Measurements from ENCODE around the gene SBF2. TPM values are rescaled to one million over a fixed set of nuclear protein-coding genes. Genes with fewer than 3 reads are reported as not detected.

SBF2 gene
- polyA plus RNA-seq, 1 donor from 2014 or later, result 53.4 TPM

- H3K27ac ChIP-seq (ENCODE audit: low read length), result no peak overlapping the region
- TF ChIP-seq MXI1 (conservative IDR thresholded peaks at IDR 0.05; ENCODE audit: poor library complexity, severe bottlenecking) (no peak), RAD21 (conservative IDR thresholded peaks at IDR 0.05) (no peak), SMC3 (conservative IDR thresholded peaks at IDR 0.05; ENCODE audit: poor library complexity) (no peak), EZH2 (IDR thresholded peaks at IDR 0.05; ENCODE audit: borderline replicate concordance, insufficient read depth, low read length, poor library complexity, severe bottlenecking) (no peak), EP300 (conservative IDR thresholded peaks at IDR 0.05; ENCODE audit: poor library complexity, severe bottlenecking) (no peak), TAF1 (IDR thresholded peaks at IDR 0.05; ENCODE audit: low read depth) (no peak), POLR2AphosphoS5 (IDR thresholded peaks at IDR 0.05) (no peak)
- TF ChIP-seq, protein P1, sequence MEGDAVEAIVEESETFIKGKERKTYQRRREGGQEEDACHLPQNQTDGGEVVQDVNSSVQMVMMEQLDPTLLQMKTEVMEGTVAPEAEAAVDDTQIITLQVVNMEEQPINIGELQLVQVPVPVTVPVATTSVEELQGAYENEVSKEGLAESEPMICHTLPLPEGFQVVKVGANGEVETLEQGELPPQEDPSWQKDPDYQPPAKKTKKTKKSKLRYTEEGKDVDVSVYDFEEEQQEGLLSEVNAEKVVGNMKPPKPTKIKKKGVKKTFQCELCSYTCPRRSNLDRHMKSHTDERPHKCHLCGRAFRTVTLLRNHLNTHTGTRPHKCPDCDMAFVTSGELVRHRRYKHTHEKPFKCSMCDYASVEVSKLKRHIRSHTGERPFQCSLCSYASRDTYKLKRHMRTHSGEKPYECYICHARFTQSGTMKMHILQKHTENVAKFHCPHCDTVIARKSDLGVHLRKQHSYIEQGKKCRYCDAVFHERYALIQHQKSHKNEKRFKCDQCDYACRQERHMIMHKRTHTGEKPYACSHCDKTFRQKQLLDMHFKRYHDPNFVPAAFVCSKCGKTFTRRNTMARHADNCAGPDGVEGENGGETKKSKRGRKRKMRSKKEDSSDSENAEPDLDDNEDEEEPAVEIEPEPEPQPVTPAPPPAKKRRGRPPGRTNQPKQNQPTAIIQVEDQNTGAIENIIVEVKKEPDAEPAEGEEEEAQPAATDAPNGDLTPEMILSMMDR (IDR thresholded peaks at IDR 0.05; ENCODE audit: poor library complexity, severe bottlenecking), result no peak
- TF ChIP-seq, protein P2, sequence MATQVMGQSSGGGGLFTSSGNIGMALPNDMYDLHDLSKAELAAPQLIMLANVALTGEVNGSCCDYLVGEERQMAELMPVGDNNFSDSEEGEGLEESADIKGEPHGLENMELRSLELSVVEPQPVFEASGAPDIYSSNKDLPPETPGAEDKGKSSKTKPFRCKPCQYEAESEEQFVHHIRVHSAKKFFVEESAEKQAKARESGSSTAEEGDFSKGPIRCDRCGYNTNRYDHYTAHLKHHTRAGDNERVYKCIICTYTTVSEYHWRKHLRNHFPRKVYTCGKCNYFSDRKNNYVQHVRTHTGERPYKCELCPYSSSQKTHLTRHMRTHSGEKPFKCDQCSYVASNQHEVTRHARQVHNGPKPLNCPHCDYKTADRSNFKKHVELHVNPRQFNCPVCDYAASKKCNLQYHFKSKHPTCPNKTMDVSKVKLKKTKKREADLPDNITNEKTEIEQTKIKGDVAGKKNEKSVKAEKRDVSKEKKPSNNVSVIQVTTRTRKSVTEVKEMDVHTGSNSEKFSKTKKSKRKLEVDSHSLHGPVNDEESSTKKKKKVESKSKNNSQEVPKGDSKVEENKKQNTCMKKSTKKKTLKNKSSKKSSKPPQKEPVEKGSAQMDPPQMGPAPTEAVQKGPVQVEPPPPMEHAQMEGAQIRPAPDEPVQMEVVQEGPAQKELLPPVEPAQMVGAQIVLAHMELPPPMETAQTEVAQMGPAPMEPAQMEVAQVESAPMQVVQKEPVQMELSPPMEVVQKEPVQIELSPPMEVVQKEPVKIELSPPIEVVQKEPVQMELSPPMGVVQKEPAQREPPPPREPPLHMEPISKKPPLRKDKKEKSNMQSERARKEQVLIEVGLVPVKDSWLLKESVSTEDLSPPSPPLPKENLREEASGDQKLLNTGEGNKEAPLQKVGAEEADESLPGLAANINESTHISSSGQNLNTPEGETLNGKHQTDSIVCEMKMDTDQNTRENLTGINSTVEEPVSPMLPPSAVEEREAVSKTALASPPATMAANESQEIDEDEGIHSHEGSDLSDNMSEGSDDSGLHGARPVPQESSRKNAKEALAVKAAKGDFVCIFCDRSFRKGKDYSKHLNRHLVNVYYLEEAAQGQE (IDR thresholded peaks at IDR 0.05; ENCODE audit: borderline replicate concordance), result no peak
Measured at GRCh38 chr11:10236840-10237239, 57.2 kb downstream of the SBF2 start.

GRCh38 chr11:10233581-10233980, 60.4 kb downstream of the SBF2 start:
- Histone ChIP-seq H4K20me1 (ENCODE audit: insufficient read depth) (no peaks in the 10 kb centered on the region), H3K9ac (ENCODE audit: low read length) (no peak overlapping the region), H3K36me3 (ENCODE audit: insufficient read depth, low read length) (no peaks in the 10 kb centered on the region), H3K9me3 (ENCODE audit: low read length) (no peaks in the 10 kb centered on the region), H2AFZ (ENCODE audit: low read depth, low read length) (no peak overlapping the region), H3K4me3 (ENCODE audit: low read length) (no peak overlapping the region), H3K27ac (ENCODE audit: low read length) (no peak overlapping the region), H3K9me2 (ENCODE audit: insufficient read depth, low read length) (no peaks in the 10 kb centered on the region), H3K79me2 (replicated peaks; ENCODE audit: insufficient read depth, low read length) (no peaks in the 10 kb centered on the region), H3K4me2 (ENCODE audit: low read length) (no peak overlapping the region), H3F3A (ENCODE audit: insufficient read depth, low read length, poor library complexity, severe bottlenecking) (no peaks in the 10 kb centered on the region), H3K27me3 (ENCODE audit: insufficient read depth, low read depth, low read length) (no peaks in the 10 kb centered on the region)
- TF ChIP-seq EP300 (conservative IDR thresholded peaks at IDR 0.05; ENCODE audit: poor library complexity, severe bottlenecking) (no peak), TAF1 (IDR thresholded peaks at IDR 0.05; ENCODE audit: low read depth) (no peak), SMC3 (conservative IDR thresholded peaks at IDR 0.05; ENCODE audit: poor library complexity) (no peak), RAD21 (conservative IDR thresholded peaks at IDR 0.05) (no peak), EZH2 (IDR thresholded peaks at IDR 0.05; ENCODE audit: borderline replicate concordance, insufficient read depth, low read length, poor library complexity, severe bottlenecking) (no peak), MXI1 (conservative IDR thresholded peaks at IDR 0.05; ENCODE audit: poor library complexity, severe bottlenecking) (no peak), POLR2AphosphoS5 (IDR thresholded peaks at IDR 0.05) (no peak)
- TF ChIP-seq, protein P1 (IDR thresholded peaks at IDR 0.05; ENCODE audit: poor library complexity, severe bottlenecking), result no peak
- TF ChIP-seq, protein P2 (IDR thresholded peaks at IDR 0.05; ENCODE audit: borderline replicate concordance), result no peak

More at GRCh38 chr11:10236840-10237239, 57.2 kb downstream of the SBF2 start:
- no peaks in the 10 kb centered on the region for H3K9me3 ChIP-seq (ENCODE audit: low read length)
- H3K4me3 ChIP-seq (ENCODE audit: low read length), result no peak overlapping the region
- H3K9ac ChIP-seq (ENCODE audit: low read length), result no peak overlapping the region
- no peaks in the 10 kb centered on the region for H4K20me1 ChIP-seq (ENCODE audit: insufficient read depth)
- no peaks in the 10 kb centered on the region for H3K36me3 ChIP-seq (ENCODE audit: insufficient read depth, low read length)
- no peak overlapping the region for H2AFZ ChIP-seq (ENCODE audit: low read depth, low read length)
- H3K9me2 ChIP-seq (ENCODE audit: insufficient read depth, low read length), result no peaks in the 10 kb centered on the region
- no peaks in the 10 kb centered on the region for H3K27me3 ChIP-seq (ENCODE audit: insufficient read depth, low read depth, low read length)
- H3K79me2 ChIP-seq (replicated peaks; ENCODE audit: insufficient read depth, low read length), result no peaks in the 10 kb centered on the region
- no peak overlapping the region for H3K4me2 ChIP-seq (ENCODE audit: low read length)
- H3F3A ChIP-seq (ENCODE audit: insufficient read depth, low read length, poor library complexity, severe bottlenecking), result no peaks in the 10 kb centered on the region
